Measurements from ENCODE around the gene RRP8.

Gene RRP8

DNA sequence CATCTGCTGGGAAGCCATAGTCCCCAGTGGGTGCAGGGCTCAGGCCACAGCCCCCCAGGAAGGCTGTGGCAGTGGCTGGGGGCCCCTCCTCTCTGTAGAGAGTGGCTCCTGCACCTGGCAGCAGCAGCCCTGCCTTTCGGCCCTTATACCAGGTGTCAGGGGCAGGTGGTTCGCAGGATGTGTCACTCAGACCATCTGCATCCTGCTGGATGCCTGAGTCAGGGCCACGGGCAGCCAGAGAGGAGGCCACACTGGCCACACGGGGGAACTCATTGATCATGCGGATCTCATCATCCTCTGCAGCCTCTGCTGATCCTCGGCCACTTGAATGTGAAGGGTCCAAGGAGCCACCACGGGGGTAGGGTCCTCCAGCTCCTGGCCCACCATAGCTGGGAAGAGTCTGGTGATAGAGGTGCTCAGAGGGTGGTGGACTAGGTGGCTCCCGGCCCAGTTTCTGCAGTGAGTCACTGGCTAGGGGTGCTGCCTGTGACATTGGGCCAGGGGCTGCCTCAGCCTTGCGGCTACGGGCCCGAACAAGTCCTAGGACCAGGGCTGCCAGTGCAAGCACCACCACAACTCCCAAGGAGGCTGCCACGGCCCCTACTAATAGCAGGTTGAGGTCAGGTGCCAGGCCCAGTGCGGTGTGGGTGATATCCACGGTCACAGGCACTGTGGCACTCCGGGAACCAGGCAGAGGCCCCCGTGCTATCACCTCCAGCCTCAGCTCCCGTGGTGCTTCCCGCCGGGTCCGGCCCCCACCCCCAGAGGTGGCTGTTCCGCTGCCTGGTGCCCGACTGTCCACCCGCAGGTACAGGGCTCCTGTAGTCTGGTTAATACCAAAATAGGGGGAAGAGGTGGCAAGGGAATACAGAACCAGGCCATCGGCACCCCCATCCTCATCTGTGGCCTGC, 19.1 kb upstream of the RRP8 start:
- Histone ChIP-seq H3K4me3 (no peak overlapping the region), H3K4me2 (peak overlapping the region in 6 of 11 experiments; percentile 12 to 54 (median 30); a peak in 10 of 22 replicates), H3K27me3 (no peaks in the 10 kb centered on the region), H3K9ac (no peak overlapping the region; a peak in 1 of 22 replicates), H4K20me1 (peaks cover 0 to 6% (median 0%) of the 10 kb centered on the region in 11 experiments; a peak in 6 of 22 replicates), H3K36me3 (peaks cover 9 to 50% (median 33%) of the 10 kb centered on the region in 11 experiments; a peak in 21 of 22 replicates), H3K4me1 (peaks cover 23 to 45% (median 31%) of the 10 kb centered on the region in 10 experiments), H3K9me3 (replicated peaks in 1 of 11) (no peaks in the 10 kb centered on the region), H3K27ac (peak overlapping the region in 1 of 11 experiments; percentile 9; a peak in 2 of 22 replicates)
- TF ChIP-seq Cebpa-rat (IDR thresholded peaks at IDR 0.05): no peak

- peaks cover 29 to 47% (median 37%) of the 10 kb centered on the region in 10 experiments for H3K4me1 ChIP-seq
- peak overlapping the region in 1 of 11 experiments; percentile 9; a peak in 1 of 22 replicates for H3K27ac ChIP-seq
- H3K36me3 ChIP-seq: peaks cover 16 to 47% (median 31%) of the 10 kb centered on the region in 11 experiments
- no peaks in the 10 kb centered on the region for H3K9me3 ChIP-seq (replicated peaks in 1 of 11)
- H3K4me2 ChIP-seq: peak overlapping the region in 7 of 11 experiments; percentile 12 to 96 (median 32); a peak in 6 of 22 replicates
- no peak overlapping the region; a peak in 1 of 22 replicates for H3K9ac ChIP-seq
- peaks cover 0 to 14% (median 0%) of the 10 kb centered on the region in 11 experiments; a peak in 6 of 22 replicates for H4K20me1 ChIP-seq
- TF ChIP-seq Cebpa-rat (IDR thresholded peaks at IDR 0.05): no peak
- H3K27me3 ChIP-seq: no peaks in the 10 kb centered on the region
- no peak overlapping the region for H3K4me3 ChIP-seq
Observed at GRCh38 chr11:6621711-6622211, 18.3 kb upstream of the RRP8 start.

DNA sequence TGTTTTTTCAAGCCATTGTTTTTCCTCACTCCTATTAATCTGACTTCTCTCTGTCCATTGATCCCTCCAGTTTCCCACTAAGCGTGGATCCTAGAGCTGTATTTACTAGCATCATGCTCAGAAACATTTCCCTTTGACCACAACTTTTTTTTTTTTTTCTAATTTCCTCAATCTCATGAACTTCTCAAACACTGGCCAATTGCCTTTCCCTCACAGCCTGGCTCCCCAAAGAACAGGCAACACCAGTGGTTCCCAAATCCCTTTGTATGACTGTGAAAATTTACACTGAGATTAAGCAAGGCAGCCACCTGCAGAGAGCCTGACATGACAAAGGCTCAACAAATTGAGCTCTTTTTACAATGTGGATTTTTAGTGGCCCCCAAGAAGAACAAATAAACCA, 17.2 kb upstream of the RRP8 start:
- Histone ChIP-seq H3K27ac (no peak overlapping the region; a peak in 2 of 22 replicates), H3K36me3 (peaks cover 20 to 47% (median 29%) of the 10 kb centered on the region in 11 experiments), H3K27me3 (no peaks in the 10 kb centered on the region), H3K9ac (no peak overlapping the region), H3K4me1 (peaks cover 29 to 49% (median 44%) of the 10 kb centered on the region in 10 experiments), H3K9me3 (replicated peaks in 1 of 11) (no peaks in the 10 kb centered on the region), H3K4me3 (no peak overlapping the region), H4K20me1 (peaks cover 0 to 25% (median 0%) of the 10 kb centered on the region in 11 experiments; a peak in 6 of 22 replicates), H3K4me2 (peak overlapping the region in 5 of 11 experiments; percentile 6 to 97 (median 95); a peak in 9 of 22 replicates)
- TF ChIP-seq Cebpa-rat (IDR thresholded peaks at IDR 0.05): no peak

DNA sequence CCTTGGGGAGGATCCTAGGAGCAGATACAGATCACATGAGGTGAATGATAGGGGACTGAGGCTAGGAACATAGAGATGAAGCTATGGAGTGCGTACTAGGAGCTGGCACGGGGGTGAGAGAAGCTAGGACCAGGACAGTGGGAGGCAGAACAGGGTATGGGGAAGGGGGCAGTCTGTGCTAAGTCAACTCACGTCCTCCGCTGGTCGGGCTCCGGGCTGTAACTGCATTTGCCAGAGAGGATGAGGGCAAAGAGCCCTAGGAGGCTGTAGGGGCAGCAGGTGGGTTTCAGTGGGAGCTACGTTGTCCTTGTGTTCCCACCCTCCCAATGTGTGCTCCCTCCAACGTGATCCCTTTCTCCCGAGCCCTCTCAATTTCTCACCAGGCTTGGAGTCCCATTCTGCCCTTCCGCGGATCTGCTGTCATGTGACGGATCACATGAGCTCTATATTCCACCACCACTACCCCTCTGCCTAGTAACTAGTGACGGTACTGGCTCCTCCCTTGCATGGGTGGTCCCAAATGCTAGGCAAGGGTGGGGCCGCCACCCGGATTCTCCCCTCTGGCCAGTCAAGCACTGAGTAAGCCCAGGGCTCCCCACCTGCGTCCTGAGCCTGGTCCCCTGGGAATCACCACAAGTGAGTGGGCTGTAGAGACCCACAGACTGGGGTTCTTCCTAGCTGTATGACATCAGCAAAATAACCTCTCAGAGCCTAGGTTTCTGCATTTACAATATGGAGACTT, 15.8 kb upstream of the RRP8 start, which contains the start of gene TPP1:
Gene TPP1 (minus strand): TSS at position 419 of the 742 bp plus-strand sequence. CDS start 22 bp downstream, at position 397.
- H3K4me3 ChIP-seq: peak within 1 kb of the TSS; percentile 73 to 96 (median 80)
- no peak for TF ChIP-seq Cebpa-rat (IDR thresholded peaks at IDR 0.05)
- no peaks in the 10 kb centered on the region for H3K27me3 ChIP-seq
- peaks cover 24 to 47% (median 30%) of the 10 kb centered on the region in 11 experiments for H3K36me3 ChIP-seq
- H3K9ac ChIP-seq: peak within 1 kb of the TSS; percentile 83 to 95 (median 85)
- H3K9me3 ChIP-seq (replicated peaks in 1 of 11): no peaks in the 10 kb centered on the region
- peak within 1 kb of the TSS; percentile 95 to 100 (median 97) for H3K4me2 ChIP-seq
- H3K4me1 ChIP-seq: peaks cover 29 to 61% (median 46%) of the 10 kb centered on the region in 10 experiments
- H4K20me1 ChIP-seq: peaks cover 0 to 38% (median 0%) of the 10 kb centered on the region in 11 experiments; a peak in 6 of 22 replicates
- H3K27ac ChIP-seq: peak within 1 kb of the TSS; percentile 65 to 96 (median 86)

DNA sequence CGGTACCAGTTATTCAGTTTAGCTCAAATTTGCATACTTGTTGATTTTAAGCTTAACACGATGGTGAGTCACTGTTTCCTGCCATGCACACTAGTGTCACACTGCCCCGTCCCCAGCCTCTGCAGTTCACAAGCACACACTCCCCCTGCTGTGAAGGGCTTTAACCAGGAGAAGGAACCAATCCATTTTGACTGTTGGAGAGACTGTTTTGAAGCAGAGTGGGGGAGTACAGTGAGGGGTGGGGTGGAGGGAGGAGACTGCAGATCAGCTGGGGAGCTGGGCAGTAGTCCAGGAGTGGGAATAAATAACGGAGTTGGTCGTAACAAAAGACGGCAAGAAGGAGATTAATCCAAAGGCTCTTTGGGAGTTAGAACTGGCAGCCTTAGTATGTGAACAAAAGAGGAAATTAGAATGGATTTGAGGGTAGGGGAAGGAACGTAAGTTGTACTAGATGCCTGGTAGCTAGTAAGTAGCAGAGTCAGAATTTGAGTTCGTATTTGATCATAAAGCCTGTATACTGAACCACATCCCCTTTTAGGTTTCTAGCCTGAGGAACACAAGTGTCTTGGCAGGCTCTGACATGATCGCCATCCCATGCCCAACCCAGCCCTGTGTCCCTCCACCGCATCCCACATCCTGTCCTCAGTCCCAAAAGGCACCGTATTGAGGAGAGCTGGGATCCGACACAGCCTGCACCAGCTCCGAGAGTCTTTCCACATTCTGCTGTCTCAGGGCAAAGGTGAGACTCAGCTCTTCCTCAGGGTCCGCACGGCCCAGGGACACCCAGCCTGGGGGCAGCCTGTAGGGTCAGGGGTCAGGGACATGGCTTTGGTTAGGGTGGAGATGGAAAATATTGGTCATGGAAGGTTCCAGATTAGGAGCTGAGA, 14.9 kb upstream of the RRP8 start:
- no peak for TF ChIP-seq Cebpa-rat (IDR thresholded peaks at IDR 0.05)
- Histone ChIP-seq H3K4me2 (peak overlapping the region; percentile 95 to 100 (median 97)), H3K9me3 (replicated peaks in 1 of 11) (no peaks in the 10 kb centered on the region), H3K4me3 (peak overlapping the region; percentile 73 to 96 (median 80)), H4K20me1 (peaks cover 0 to 40% (median 0%) of the 10 kb centered on the region in 11 experiments; a peak in 6 of 22 replicates), H3K4me1 (peaks cover 32 to 70% (median 50%) of the 10 kb centered on the region in 10 experiments), H3K27ac (peak overlapping the region; percentile 65 to 96 (median 86)), H3K9ac (peak overlapping the region; percentile 83 to 95 (median 85)), H3K27me3 (no peaks in the 10 kb centered on the region), H3K36me3 (peaks cover 16 to 45% (median 34%) of the 10 kb centered on the region in 11 experiments)

- Histone ChIP-seq H3K4me1 (peaks cover 38 to 78% (median 54%) of the 10 kb centered on the region in 10 experiments), H4K20me1 (peaks cover 0 to 40% (median 0%) of the 10 kb centered on the region in 11 experiments; a peak in 6 of 22 replicates), H3K4me2 (peak overlapping the region; percentile 95 to 100 (median 97); a peak in 21 of 22 replicates), H3K27ac (peak overlapping the region in 7 of 11 experiments; percentile 79 to 95 (median 90); a peak in 11 of 22 replicates), H3K9ac (peak overlapping the region in 8 of 11 experiments; percentile 84 to 95 (median 90); a peak in 11 of 22 replicates), H3K9me3 (replicated peaks in 1 of 11) (no peaks in the 10 kb centered on the region), H3K4me3 (peak overlapping the region in 6 of 10 experiments; percentile 74 to 96 (median 80); a peak in 13 of 20 replicates), H3K36me3 (peaks cover 16 to 46% (median 31%) of the 10 kb centered on the region in 11 experiments), H3K27me3 (no peaks in the 10 kb centered on the region)
- TF ChIP-seq Cebpa-rat (IDR thresholded peaks at IDR 0.05): no peak
Observed at GRCh38 chr11:6617315-6617781, 13.9 kb upstream of the RRP8 start.

- H3K27me3 ChIP-seq: no peaks in the 10 kb centered on the region
- H3K4me2 ChIP-seq: peak overlapping the region in 6 of 11 experiments; percentile 95 to 100 (median 96); a peak in 11 of 22 replicates
- peaks cover 34 to 78% (median 49%) of the 10 kb centered on the region in 10 experiments for H3K4me1 ChIP-seq
- no peak for TF ChIP-seq Cebpa-rat (IDR thresholded peaks at IDR 0.05)
- peak overlapping the region in 3 of 10 experiments; percentile 74 to 90 (median 84); a peak in 4 of 20 replicates for H3K4me3 ChIP-seq
- H3K9ac ChIP-seq: peak overlapping the region in 1 of 11 experiments; percentile 90; a peak in 2 of 22 replicates
- H3K9me3 ChIP-seq (replicated peaks in 1 of 11): no peaks in the 10 kb centered on the region
- peaks cover 0 to 40% (median 1%) of the 10 kb centered on the region in 11 experiments; a peak in 11 of 22 replicates for H4K20me1 ChIP-seq
- peaks cover 16 to 46% (median 31%) of the 10 kb centered on the region in 11 experiments for H3K36me3 ChIP-seq
- H3K27ac ChIP-seq: peak overlapping the region in 2 of 11 experiments; percentile 93 to 95; a peak in 2 of 22 replicates
Observed at GRCh38 chr11:6616596-6617250, 13.3 kb upstream of the RRP8 start.
